ENCODE measurements around the gene ZNF865. TPM values are rescaled to one million over a fixed set of nuclear protein-coding genes. Genes with fewer than 3 reads are reported as not detected.

ZNF865 gene
- total and polyA plus RNA-seq, 7 experiments from 2014 or later = 0.06 to 22.7 (median 15.2) TPM

- POLR2A ChIA-PET = interaction anchor here (1.0 to 9.5 kb wide), 6 partner anchors 5 to 165 kb away, joined by 5 to 154 read pairs (median 11); partner anchors contain the start of genes CCDC106, FIZ1, U2AF2 and ZNF524
Measured at GRCh38 chr19:55640577-55641425, 35.4 kb downstream of the ZNF865 start, which contains the start of gene ZNF580. ZNF580 (plus strand) TSS chr19:55641002; CDS start chr19:55642509, 1,507 bp downstream.

GRCh38 chr19:55641426-55642152 lies 36.1 kb downstream of the ZNF865 start:
- Mint-ChIP-seq H3K36me3 (peaks cover 0 to 23% (median 14%) of the 10 kb centered on the region in 5 donors), H3K9me3 (peaks cover 0 to 3% (median 0%) of the 10 kb centered on the region in 11 donors), H3K4me1 (peaks cover 30 to 74% (median 60%) of the 10 kb centered on the region in 7 donors), H3K4me3 (peak overlapping the region; percentile 83 to 97 (median 93)), H3K27me3 (no peaks in the 10 kb centered on the region), H3K27ac (peak overlapping the region; percentile 81 to 95 (median 91))
- Histone ChIP-seq H3K27ac (ENCODE audit: low read depth, low read length) (peak overlapping the region; percentile 80), H3K4me1 (ENCODE audit: control insufficient read depth in 2 of 2, insufficient read depth in 2 of 2, low read length in 2 of 2) (peaks cover 27 to 30% of the 10 kb centered on the region in 2 donors), H3K27me3 (ENCODE audit: control insufficient read depth in 2 of 2, insufficient read depth in 2 of 2, low read length in 2 of 2) (no peaks in the 10 kb centered on the region), H3K4me3 (ENCODE audit: low read length) (peak overlapping the region; percentile 80), H3K9me3 (ENCODE audit: control insufficient read depth in 2 of 3, low read length in 3 of 3) (no peaks in the 10 kb centered on the region), H3K36me3 (ENCODE audit: control insufficient read depth in 2 of 3, insufficient read depth in 3 of 3, low read length in 3 of 3) (peaks cover 0 to 14% (median 0%) of the 10 kb centered on the region in 3 experiments)
- DNase-seq = peak in 7 of 9 donors; percentile 22 to 48 (median 41)
- POLR2A ChIA-PET = interaction anchor here (0.6 to 9.2 kb wide), 13 partner anchors 6 to 385 kb away, joined by 3 to 154 read pairs (median 8); partner anchors contain the start of genes FIZ1, U2AF2, ZNF524 and ZNF784
- CTCF ChIA-PET = interaction anchor here (0.6 to 1.6 kb wide), 3 partner anchors 15 to 382 kb away, joined by 4 to 6 read pairs (median 5); no protein-coding TSS in a partner anchor
- intact Hi-C loops (cut with micrococcal nuclease) = loop anchor here (1.0 to 2.0 kb wide), 3 partner anchors 42 to 383 kb away; partner anchors contain the start of genes FIZ1 (in 1 of the 2), PPP6R1 (in 1 of the 2) and ZNF579 (in 1 of the 2)
- ATAC-seq = no peak

More at GRCh38 chr19:55640577-55641425, 35.4 kb downstream of the ZNF865 start, which contains the start of gene ZNF580:
- peaks cover 0 to 4% (median 0%) of the 10 kb centered on the region in 11 donors for H3K9me3 Mint-ChIP-seq
- DNase-seq = peak; percentile 33 to 79 (median 46)
- H3K36me3 Mint-ChIP-seq = peaks cover 0 to 31% (median 14%) of the 10 kb centered on the region in 5 donors
- H3K27ac Mint-ChIP-seq = peak within 1 kb of the TSS; percentile 83 to 100 (median 91)
- peaks cover 0 to 14% (median 0%) of the 10 kb centered on the region in 3 experiments for H3K36me3 ChIP-seq (ENCODE audit: control insufficient read depth in 2 of 3, insufficient read depth in 3 of 3, low read length in 3 of 3)
- H3K27me3 ChIP-seq (ENCODE audit: control insufficient read depth in 2 of 2, insufficient read depth in 2 of 2, low read length in 2 of 2) = no peaks in the 10 kb centered on the region
- H3K9me3 ChIP-seq (ENCODE audit: control insufficient read depth in 2 of 3, low read length in 3 of 3) = no peaks in the 10 kb centered on the region
- H3K4me3 Mint-ChIP-seq = peak within 1 kb of the TSS; percentile 83 to 97 (median 93)
- peaks cover 38 to 82% (median 68%) of the 10 kb centered on the region in 7 donors for H3K4me1 Mint-ChIP-seq
- CTCF ChIA-PET = interaction anchor here (0.9 to 1.5 kb wide), 4 partner anchors 9 to 162 kb away, joined by 3 to 5 read pairs (median 4); partner anchors contain the start of genes U2AF2 and ZNF865
- H3K4me1 ChIP-seq (ENCODE audit: control insufficient read depth in 2 of 2, insufficient read depth in 2 of 2, low read length in 2 of 2) = peaks cover 35 to 38% of the 10 kb centered on the region in 2 donors
- intact Hi-C loops (cut with micrococcal nuclease) = loop anchor here (1.0 to 2.0 kb wide), 3 partner anchors 8 to 382 kb away; partner anchors contain the start of genes FIZ1 (in 1 of the 2) and PPP6R1 (in 1 of the 2)
- ATAC-seq = peak; percentile 39
- H3K27ac ChIP-seq (ENCODE audit: low read depth, low read length) = peak within 1 kb of the TSS; percentile 80
- H3K4me3 ChIP-seq (ENCODE audit: low read length) = peak within 1 kb of the TSS; percentile 80
- no peaks in the 10 kb centered on the region for H3K27me3 Mint-ChIP-seq

GRCh38 chr19:55642153-55643002 lies 36.9 kb downstream of the ZNF865 start:
- Mint-ChIP-seq H3K27ac (peak overlapping the region; percentile 91 to 98 (median 96)), H3K27me3 (no peaks in the 10 kb centered on the region), H3K9me3 (peaks cover 0 to 3% (median 0%) of the 10 kb centered on the region in 11 donors), H3K4me3 (peak overlapping the region; percentile 87 to 97 (median 94)), H3K4me1 (peaks cover 27 to 70% (median 58%) of the 10 kb centered on the region in 7 donors), H3K36me3 (peaks cover 0 to 22% (median 14%) of the 10 kb centered on the region in 5 donors)
- intact Hi-C loops (cut with micrococcal nuclease) = loop anchor here (1.0 to 2.0 kb wide), 4 partner anchors 7 to 62 kb away; partner anchors contain the start of genes EPN1 (in 1 of the 2) and ZNF579 (in 1 of the 2)
- Histone ChIP-seq H3K27me3 (ENCODE audit: control insufficient read depth in 2 of 2, insufficient read depth in 2 of 2, low read length in 2 of 2) (no peaks in the 10 kb centered on the region), H3K9me3 (ENCODE audit: control insufficient read depth in 2 of 3, low read length in 3 of 3) (no peaks in the 10 kb centered on the region), H3K27ac (ENCODE audit: low read depth, low read length) (peak overlapping the region; percentile 80), H3K4me3 (ENCODE audit: low read length) (peak overlapping the region; percentile 80), H3K36me3 (ENCODE audit: control insufficient read depth in 2 of 3, insufficient read depth in 3 of 3, low read length in 3 of 3) (peaks cover 0 to 14% (median 0%) of the 10 kb centered on the region in 3 experiments), H3K4me1 (ENCODE audit: control insufficient read depth in 2 of 2, insufficient read depth in 2 of 2, low read length in 2 of 2) (peaks cover 25 to 26% of the 10 kb centered on the region in 2 donors)
- POLR2A ChIA-PET = interaction anchor here (0.6 to 9.2 kb wide), 14 partner anchors 7 to 754 kb away, joined by 3 to 154 read pairs (median 7); partner anchors contain the start of genes FIZ1, U2AF2, ZNF524 and ZNF628
- no peak for ATAC-seq
- CTCF ChIA-PET = interaction anchor here (0.6 to 1.6 kb wide), 6 partner anchors 7 to 383 kb away, joined by 4 to 6 read pairs (median 6); no protein-coding TSS in a partner anchor
- DNase-seq = peak in 4 of 9 donors; percentile 34 to 47 (median 36)

- H3K9me3 ChIP-seq (ENCODE audit: control insufficient read depth in 2 of 3, low read length in 3 of 3) = no peaks in the 10 kb centered on the region
- peak within 1 kb of the TSS; percentile 80 for H3K4me3 ChIP-seq (ENCODE audit: low read length)
- peaks cover 0 to 17% (median 6%) of the 10 kb centered on the region in 5 donors for H3K36me3 Mint-ChIP-seq
- H3K4me1 ChIP-seq (ENCODE audit: control insufficient read depth in 2 of 2, insufficient read depth in 2 of 2, low read length in 2 of 2) = peaks cover 24 to 25% of the 10 kb centered on the region in 2 donors
- H3K36me3 ChIP-seq (ENCODE audit: control insufficient read depth in 2 of 3, insufficient read depth in 3 of 3, low read length in 3 of 3) = peaks cover 0 to 14% (median 0%) of the 10 kb centered on the region in 3 experiments
- peaks cover 0 to 3% (median 0%) of the 10 kb centered on the region in 11 donors for H3K9me3 Mint-ChIP-seq
- peak within 1 kb of the TSS; percentile 91 to 98 (median 96) for H3K27ac Mint-ChIP-seq
- H3K27ac ChIP-seq (ENCODE audit: low read depth, low read length) = peak within 1 kb of the TSS; percentile 80
- intact Hi-C loops (cut with micrococcal nuclease) = loop anchor here (1.0 to 2.0 kb wide), 4 partner anchors 8 to 62 kb away; partner anchors contain the start of genes EPN1 (in 1 of the 2) and ZNF579 (in 1 of the 2)
- peak; percentile 63 to 85 (median 81) for DNase-seq
- POLR2A ChIA-PET = interaction anchor here (0.6 to 9.2 kb wide), 12 partner anchors 7 to 753 kb away, joined by 3 to 154 read pairs (median 8); partner anchors contain the start of genes FIZ1, U2AF2, ZNF524 and ZNF628
- ATAC-seq = peak; percentile 73
- H3K27me3 ChIP-seq (ENCODE audit: control insufficient read depth in 2 of 2, insufficient read depth in 2 of 2, low read length in 2 of 2) = no peaks in the 10 kb centered on the region
- no peaks in the 10 kb centered on the region for H3K27me3 Mint-ChIP-seq
- H3K4me3 Mint-ChIP-seq = peak within 1 kb of the TSS; percentile 87 to 97 (median 94)
- H3K4me1 Mint-ChIP-seq = peaks cover 23 to 66% (median 53%) of the 10 kb centered on the region in 7 donors
- CTCF ChIA-PET = interaction anchor here (0.7 to 1.6 kb wide), 5 partner anchors 8 to 37 kb away, joined by 4 to 6 read pairs (median 6); no protein-coding TSS in a partner anchor
Measured at GRCh38 chr19:55643003-55643886, 37.8 kb downstream of the ZNF865 start, which contains the start of gene ZNF581. ZNF581 (plus strand) TSS chr19:55643649; CDS start chr19:55644572, 923 bp downstream.

Measured in naive thymus-derived CD4-positive, alpha-beta T cell (primary cell).